WERI-Rb-1 (cell line): ENCODE data around the gene PDZD7.

Source experiments
- DNase-seq: peaks from one replicate; pipeline ENCODE4 v3.0.0-alpha.2; 2020
- H3K27ac ChIP-seq: fragments of 250-450 bp; sonication (Bioruptor Pico); 2 replicates; pipeline ENCODE4 v1.5.1; 2020; ENCODE audit warnings: mild to moderate bottlenecking, moderate library complexity
- H3K27me3 ChIP-seq: fragments of 250-450 bp; sonication (Bioruptor Pico); 2 replicates; pipeline ENCODE4 v1.5.1; 2021; ENCODE audit warnings: mild to moderate bottlenecking, low read depth, moderate library complexity; ENCODE audit not compliant: insufficient read depth, severe bottlenecking
- H3K36me3 ChIP-seq: fragments of 250-450 bp; sonication (Bioruptor Pico); 2 replicates; pipeline ENCODE4 v1.5.1; 2020; ENCODE audit warnings: mild to moderate bottlenecking, moderate library complexity
- H3K4me3 ChIP-seq: 2 replicates; pipeline ENCODE4 v1.5.1; 2011; ENCODE audit warnings: low read depth, mild to moderate bottlenecking, control low read depth, low read length
- H3K9me3 ChIP-seq: fragments of 250-450 bp; sonication (Bioruptor Pico); 2 replicates; pipeline ENCODE4 v1.5.1; 2021; ENCODE audit warnings: mild to moderate bottlenecking, moderate library complexity; ENCODE audit not compliant: severe bottlenecking
- TF ChIP-seq, protein P1 (sequence below): IDR thresholded peaks from 2 replicates; pipeline ENCODE4 v1.5.1; 2011; ENCODE audit warnings: low read depth, mild to moderate bottlenecking, control low read depth, inconsistent platforms, low read length

Gene PDZD7

DNA sequence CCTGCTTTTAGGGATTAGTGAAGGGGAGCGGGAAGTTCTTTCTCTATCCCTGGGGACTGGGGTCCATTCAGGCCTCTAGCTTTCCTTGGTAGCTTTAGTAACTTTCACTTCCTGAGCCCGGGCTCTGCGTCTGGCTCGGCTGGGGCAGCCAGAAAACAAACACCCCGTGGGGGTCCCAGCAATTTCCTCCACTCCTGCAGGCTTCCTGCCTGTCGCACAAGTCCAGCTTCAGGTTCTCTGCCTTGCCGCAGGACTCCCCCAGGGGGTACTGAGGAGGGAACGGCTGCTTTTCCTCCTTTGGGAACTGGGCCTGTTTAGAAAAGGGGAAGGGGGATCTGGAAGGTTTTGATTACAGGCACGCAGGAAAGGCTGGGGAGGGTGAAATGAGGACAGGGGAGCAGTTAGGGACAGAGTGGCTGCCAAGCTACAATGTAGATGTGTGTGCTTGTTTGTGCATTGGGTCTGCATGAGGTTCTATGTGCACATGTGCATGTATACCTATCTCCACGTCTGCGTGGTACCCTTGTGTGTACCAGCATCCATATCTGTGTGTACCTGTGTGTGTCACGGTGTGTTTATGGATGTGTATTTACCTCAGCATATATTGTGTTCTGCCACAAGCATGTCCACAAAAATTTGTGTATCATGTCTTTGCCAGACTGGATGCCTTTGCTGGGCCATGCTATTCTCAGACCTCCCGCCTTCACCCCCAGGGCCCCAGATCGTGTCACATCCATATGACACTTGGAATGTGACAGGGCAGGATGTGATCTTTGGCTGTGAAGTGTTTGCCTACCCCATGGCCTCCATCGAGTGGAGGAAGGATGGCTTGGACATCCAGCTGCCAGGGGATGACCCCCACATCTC lies 32.9 kb upstream of the PDZD7 start:
- Histone ChIP-seq H3K4me3 (no peak overlapping the region), H3K27me3 (no peaks in the 10 kb centered on the region), H3K9me3 (no peaks in the 10 kb centered on the region), H3K27ac (no peak overlapping the region), H3K36me3 (no peaks in the 10 kb centered on the region)
- DNase-seq, result peak; percentile 45
- TF ChIP-seq, protein P1, sequence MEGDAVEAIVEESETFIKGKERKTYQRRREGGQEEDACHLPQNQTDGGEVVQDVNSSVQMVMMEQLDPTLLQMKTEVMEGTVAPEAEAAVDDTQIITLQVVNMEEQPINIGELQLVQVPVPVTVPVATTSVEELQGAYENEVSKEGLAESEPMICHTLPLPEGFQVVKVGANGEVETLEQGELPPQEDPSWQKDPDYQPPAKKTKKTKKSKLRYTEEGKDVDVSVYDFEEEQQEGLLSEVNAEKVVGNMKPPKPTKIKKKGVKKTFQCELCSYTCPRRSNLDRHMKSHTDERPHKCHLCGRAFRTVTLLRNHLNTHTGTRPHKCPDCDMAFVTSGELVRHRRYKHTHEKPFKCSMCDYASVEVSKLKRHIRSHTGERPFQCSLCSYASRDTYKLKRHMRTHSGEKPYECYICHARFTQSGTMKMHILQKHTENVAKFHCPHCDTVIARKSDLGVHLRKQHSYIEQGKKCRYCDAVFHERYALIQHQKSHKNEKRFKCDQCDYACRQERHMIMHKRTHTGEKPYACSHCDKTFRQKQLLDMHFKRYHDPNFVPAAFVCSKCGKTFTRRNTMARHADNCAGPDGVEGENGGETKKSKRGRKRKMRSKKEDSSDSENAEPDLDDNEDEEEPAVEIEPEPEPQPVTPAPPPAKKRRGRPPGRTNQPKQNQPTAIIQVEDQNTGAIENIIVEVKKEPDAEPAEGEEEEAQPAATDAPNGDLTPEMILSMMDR, result no peak

DNA sequence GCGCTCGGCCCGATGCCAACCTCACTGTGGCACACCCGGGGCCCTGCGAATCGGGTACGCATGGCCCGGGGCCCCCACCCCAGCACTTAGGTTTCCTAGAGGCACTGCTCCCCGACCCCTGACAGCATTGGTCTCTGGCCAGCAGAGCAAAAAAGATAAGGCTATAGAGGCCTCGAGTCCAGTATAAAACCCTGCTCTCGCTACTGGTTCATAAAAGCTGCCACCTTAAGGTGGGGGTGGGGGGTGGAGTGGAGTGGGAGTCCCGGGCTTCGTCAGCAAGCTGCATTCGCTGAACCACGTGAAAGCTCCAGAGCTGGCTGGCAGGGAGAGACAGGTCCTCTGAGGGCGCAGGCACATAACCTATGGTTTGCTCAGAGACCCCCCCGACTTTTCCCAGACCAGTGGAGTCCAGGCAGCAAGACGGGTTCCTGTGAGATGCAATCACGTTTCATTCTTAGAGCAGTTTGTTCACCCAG lies 32.2 kb upstream of the PDZD7 start:
- no peaks in the 10 kb centered on the region for H3K9me3 ChIP-seq
- no peak for DNase-seq
- H3K27ac ChIP-seq, result no peak overlapping the region
- no peaks in the 10 kb centered on the region for H3K36me3 ChIP-seq
- H3K27me3 ChIP-seq, result no peaks in the 10 kb centered on the region
- no peak overlapping the region for H3K4me3 ChIP-seq
- TF ChIP-seq, protein P1, result no peak

DNA sequence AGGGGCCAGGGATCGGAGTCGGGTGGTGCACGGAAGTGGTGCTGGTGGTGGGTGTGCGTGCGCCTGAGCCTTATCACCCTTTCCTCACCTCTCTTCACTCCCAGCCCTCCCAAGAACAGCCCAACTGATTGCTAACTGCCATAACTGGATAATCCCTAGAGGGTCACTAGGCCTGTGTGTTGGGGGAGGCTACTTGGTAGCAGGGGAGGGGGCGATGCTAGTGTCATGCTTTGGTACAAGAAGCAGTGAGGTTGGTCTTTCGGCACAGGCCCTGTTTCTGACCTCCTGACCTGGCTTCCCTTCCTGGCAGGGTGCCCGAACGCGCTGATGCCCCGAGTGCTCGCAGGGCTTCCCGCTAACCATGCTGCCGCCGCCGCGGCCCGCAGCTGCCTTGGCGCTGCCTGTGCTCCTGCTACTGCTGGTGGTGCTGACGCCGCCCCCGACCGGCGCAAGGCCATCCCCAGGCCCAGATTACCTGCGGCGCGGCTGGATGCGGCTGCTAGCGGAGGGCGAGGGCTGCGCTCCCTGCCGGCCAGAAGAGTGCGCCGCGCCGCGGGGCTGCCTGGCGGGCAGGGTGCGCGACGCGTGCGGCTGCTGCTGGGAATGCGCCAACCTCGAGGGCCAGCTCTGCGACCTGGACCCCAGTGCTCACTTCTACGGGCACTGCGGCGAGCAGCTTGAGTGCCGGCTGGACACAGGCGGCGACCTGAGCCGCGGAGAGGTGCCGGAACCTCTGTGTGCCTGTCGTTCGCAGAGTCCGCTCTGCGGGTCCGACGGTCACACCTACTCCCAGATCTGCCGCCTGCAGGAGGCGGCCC lies 31.5 kb upstream of the PDZD7 start:
- no peaks in the 10 kb centered on the region for H3K27me3 ChIP-seq
- no peak overlapping the region for H3K27ac ChIP-seq
- H3K4me3 ChIP-seq, result no peak overlapping the region
- TF ChIP-seq, protein P1, result 0 out of 2 replicates have a peak, but pooled peaks have one; percentile 0
- DNase-seq, result no peak
- no peaks in the 10 kb centered on the region for H3K9me3 ChIP-seq
- no peaks in the 10 kb centered on the region for H3K36me3 ChIP-seq

DNA sequence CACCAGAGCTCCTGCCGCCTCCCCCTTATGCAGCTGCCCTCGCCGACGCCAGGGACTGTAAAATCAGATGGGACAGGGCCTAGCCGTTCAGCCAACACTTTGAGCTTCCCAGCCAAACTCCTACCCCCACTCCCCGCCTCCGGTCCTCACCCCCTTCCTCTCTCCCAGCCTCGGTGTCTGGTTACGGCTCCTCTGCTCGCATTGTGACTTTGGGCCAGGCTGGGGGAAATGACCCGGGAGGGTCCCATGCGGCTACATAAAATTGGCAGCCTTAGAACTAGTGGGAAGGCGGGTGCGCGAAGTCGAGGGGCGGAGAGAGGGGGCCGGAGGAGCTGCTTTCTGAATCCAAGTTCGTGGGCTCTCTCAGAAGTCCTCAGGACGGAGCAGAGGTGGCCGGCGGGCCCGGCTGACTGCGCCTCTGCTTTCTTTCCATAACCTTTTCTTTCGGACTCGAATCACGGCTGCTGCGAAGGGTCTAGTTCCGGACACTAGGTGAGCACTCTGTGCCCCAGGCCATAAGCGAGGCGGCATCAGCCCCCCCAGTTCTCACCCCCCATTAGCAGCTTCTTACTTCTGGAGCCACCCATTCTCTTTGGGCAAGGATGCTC lies 30.8 kb upstream of the PDZD7 start, which contains the start of gene KAZALD1:
TSS of gene KAZALD1 (plus strand) at position 366 of the 608 bp plus-strand sequence. CDS start 604 bp downstream, outside the sequence.
- H3K27ac ChIP-seq, result peak within 1 kb of the TSS; percentile 100
- H3K9me3 ChIP-seq, result no peaks in the 10 kb centered on the region
- no peaks in the 10 kb centered on the region for H3K27me3 ChIP-seq
- H3K36me3 ChIP-seq, result no peaks in the 10 kb centered on the region
- peak; percentile 39 for DNase-seq
- TF ChIP-seq, protein P1, result no peak
- peak within 1 kb of the TSS; percentile 77 for H3K4me3 ChIP-seq

DNA sequence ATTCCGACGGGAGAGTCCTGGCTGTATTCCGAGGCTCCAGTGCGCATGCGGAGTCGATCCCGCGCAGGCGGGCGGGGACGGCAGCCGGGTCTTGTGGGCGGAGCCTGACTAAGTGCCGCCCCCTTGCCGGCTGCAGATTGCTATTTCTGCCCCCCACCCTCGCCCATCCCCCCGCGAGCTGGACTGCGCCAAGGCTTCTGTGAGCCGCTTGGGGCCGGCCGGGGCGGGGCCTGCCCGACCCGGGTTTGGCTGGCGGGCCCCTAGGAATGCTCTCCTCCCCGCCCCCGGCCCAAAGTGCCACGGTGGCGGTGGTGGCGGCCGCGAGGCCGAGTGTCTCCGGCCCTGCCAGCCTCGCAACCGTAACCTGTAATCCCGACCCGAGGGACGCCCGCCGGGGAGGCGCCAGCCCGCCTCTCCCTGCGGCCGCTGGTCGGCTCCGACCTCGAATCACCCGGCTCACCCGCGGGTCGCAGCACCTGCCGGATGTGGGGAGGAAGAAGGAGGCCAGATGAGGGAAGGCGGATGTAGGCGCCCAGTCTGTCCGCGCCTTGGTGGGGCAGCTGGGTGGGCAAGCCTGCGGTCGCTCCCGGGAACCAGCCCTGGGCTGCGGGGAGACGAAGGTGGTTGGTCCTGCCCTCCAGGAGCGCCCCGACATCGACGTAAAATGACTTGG lies 30.2 kb upstream of the PDZD7 start:
- Histone ChIP-seq H3K9me3 (no peaks in the 10 kb centered on the region), H3K4me3 (peak overlapping the region; percentile 77), H3K27me3 (no peaks in the 10 kb centered on the region), H3K36me3 (no peaks in the 10 kb centered on the region), H3K27ac (peak overlapping the region; percentile 100)
- TF ChIP-seq, protein P1, result no peak
- DNase-seq, result peak; percentile 97
